Measurements from ENCODE around the gene CCNI.
A peak's percentile ranks its signal among the peaks of the same experiment; 100 is the strongest.

The CCNI gene

DNA sequence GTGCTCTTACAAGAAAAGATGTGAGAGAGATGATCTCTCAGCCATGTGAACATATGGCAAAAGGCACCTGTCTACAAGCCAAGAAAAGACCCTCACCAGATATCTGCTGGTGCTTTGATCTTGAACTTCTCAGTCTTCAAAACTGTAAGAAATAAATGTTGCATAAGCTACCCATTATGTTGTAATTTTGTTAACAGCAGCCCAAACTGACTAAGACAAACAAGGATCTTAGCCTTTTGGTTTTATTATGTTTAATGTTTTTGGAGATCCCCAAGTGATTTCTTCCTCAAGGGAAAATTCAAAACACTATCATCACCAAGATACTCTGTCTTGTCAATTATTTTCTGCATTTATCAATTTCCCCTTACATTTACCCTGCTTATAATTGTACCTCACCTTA is 21.8 kb upstream of the CCNI start:
- Histone ChIP-seq H3K4me1 (ENCODE audit: low read depth, poor library complexity, severe bottlenecking) (peaks cover 7% of the 10 kb centered on the region), H3K79me2 (ENCODE audit: insufficient read depth, low read depth) (no peaks in the 10 kb centered on the region), H2AFZ (ENCODE audit: low read depth) (no peak overlapping the region), H3K9ac (no peak overlapping the region), H3K27me3 (ENCODE audit: insufficient read depth, low read depth) (no peaks in the 10 kb centered on the region), H3K4me3 (IDR thresholded peaks at IDR 0.05; ENCODE audit: insufficient read depth, low read depth, low read length) (no peak overlapping the region), H3K36me3 (ENCODE audit: insufficient read depth) (no peaks in the 10 kb centered on the region), H3K4me2 (no peak overlapping the region), H4K20me1 (ENCODE audit: insufficient read depth) (no peaks in the 10 kb centered on the region), H3K27ac (no peak overlapping the region)
- TF ChIP-seq, protein P1, sequence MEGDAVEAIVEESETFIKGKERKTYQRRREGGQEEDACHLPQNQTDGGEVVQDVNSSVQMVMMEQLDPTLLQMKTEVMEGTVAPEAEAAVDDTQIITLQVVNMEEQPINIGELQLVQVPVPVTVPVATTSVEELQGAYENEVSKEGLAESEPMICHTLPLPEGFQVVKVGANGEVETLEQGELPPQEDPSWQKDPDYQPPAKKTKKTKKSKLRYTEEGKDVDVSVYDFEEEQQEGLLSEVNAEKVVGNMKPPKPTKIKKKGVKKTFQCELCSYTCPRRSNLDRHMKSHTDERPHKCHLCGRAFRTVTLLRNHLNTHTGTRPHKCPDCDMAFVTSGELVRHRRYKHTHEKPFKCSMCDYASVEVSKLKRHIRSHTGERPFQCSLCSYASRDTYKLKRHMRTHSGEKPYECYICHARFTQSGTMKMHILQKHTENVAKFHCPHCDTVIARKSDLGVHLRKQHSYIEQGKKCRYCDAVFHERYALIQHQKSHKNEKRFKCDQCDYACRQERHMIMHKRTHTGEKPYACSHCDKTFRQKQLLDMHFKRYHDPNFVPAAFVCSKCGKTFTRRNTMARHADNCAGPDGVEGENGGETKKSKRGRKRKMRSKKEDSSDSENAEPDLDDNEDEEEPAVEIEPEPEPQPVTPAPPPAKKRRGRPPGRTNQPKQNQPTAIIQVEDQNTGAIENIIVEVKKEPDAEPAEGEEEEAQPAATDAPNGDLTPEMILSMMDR (conservative IDR thresholded peaks at IDR 0.05; ENCODE audit: low read depth, low read length) = no peak

DNA sequence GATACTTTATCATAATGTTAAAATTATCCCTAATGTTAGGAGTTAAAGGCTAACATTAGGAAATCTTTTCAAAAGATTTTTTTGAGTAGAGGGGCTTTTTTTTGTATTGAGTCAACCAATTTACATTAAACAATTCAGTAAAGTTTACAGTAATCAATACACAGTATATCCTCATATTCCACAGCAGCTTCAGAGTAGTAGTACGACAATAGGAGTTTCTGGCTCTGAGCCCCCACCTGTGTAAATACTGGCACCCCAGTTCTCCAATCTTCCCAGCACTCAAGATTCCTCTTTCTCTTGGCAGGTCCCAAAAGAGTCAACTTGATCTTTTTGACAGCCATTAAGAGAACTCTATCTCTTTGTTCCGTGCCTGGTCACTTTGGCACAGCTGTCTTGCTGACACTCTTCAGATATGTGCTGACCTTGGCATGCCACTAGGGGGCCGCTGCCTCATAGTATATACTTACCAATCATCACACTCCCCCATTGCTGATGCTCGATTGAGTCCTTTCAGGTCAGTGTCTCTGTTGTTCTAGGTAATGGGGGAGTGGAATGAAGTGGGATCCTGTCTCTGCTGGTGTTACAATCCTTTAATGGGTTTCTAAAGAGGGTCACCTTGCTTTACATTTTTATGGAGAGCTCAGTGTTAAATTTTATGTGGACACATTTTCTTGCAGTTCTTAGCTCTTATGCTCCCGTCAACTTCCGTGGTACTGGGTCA is 19.5 kb upstream of the CCNI start:
- no peak overlapping the region for H3K4me3 ChIP-seq (IDR thresholded peaks at IDR 0.05; ENCODE audit: insufficient read depth, low read depth, low read length)
- H3K4me1 ChIP-seq (ENCODE audit: low read depth, poor library complexity, severe bottlenecking) = peaks cover 7% of the 10 kb centered on the region
- no peaks in the 10 kb centered on the region for H4K20me1 ChIP-seq (ENCODE audit: insufficient read depth)
- no peak overlapping the region for H3K27ac ChIP-seq
- no peak overlapping the region for H3K4me2 ChIP-seq
- no peaks in the 10 kb centered on the region for H3K27me3 ChIP-seq (ENCODE audit: insufficient read depth, low read depth)
- no peaks in the 10 kb centered on the region for H3K36me3 ChIP-seq (ENCODE audit: insufficient read depth)
- TF ChIP-seq, protein P1 (conservative IDR thresholded peaks at IDR 0.05; ENCODE audit: low read depth, low read length) = peak; percentile 99
- no peak overlapping the region for H3K9ac ChIP-seq
- H3K79me2 ChIP-seq (ENCODE audit: insufficient read depth, low read depth) = no peaks in the 10 kb centered on the region
- no peak overlapping the region; the same call in 1 of the 2 replicates for H2AFZ ChIP-seq (ENCODE audit: low read depth)

DNA sequence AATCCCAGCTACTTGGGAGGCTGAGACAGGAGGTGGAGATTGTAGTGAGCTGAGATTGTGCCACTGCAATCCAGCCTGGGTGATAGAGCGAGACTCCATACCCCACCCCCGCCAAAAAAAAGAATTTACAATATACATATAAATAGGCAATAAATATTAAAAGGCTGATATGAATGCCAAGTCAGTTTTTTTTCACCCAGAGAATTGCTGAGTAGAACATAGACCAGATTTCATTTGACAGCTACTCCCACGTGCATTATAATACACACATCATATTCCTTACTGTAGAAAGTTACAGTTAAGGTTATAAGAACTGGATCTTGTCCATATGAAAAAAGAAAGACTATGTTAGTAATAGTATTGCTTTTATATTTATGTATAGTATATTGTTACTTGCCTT is 18.7 kb upstream of the CCNI start:
- Histone ChIP-seq H3K4me2 (no peak overlapping the region), H3K4me3 (IDR thresholded peaks at IDR 0.05; ENCODE audit: insufficient read depth, low read depth, low read length) (no peak overlapping the region)
- TF ChIP-seq, protein P1 (conservative IDR thresholded peaks at IDR 0.05; ENCODE audit: low read depth, low read length) = no peak

DNA sequence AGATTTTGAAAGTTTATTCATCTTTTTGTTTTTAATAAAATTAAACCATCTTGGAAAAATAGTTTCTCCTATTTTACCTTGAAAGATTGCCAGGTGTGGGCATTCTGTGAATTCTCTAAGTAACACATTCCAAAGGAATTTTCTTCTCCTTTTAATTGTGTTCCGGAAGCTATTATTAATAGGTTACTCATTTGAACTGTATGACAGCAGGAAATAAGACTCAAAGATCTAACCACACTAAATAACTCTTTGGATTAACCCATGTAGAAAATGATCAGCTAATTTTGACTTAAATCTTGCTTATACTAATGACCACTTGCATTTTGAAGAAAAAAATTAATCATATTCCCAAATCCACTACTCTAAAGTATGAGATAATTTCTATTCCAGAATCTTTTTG is 17.6 kb upstream of the CCNI start:
- H3K4me2 ChIP-seq = no peak overlapping the region
- H3K9ac ChIP-seq = no peak overlapping the region
- no peak overlapping the region for H3K4me3 ChIP-seq (IDR thresholded peaks at IDR 0.05; ENCODE audit: insufficient read depth, low read depth, low read length)

More for the DNA sequence above, 18.7 kb upstream of the CCNI start:
- H3K79me2 ChIP-seq (ENCODE audit: insufficient read depth, low read depth) = no peaks in the 10 kb centered on the region
- peaks cover 7% of the 10 kb centered on the region for H3K4me1 ChIP-seq (ENCODE audit: low read depth, poor library complexity, severe bottlenecking)
- no peak overlapping the region for H3K27ac ChIP-seq
- H3K36me3 ChIP-seq (ENCODE audit: insufficient read depth) = no peaks in the 10 kb centered on the region
- H3K9ac ChIP-seq = no peak overlapping the region
- no peaks in the 10 kb centered on the region for H3K27me3 ChIP-seq (ENCODE audit: insufficient read depth, low read depth)
- H4K20me1 ChIP-seq (ENCODE audit: insufficient read depth) = no peaks in the 10 kb centered on the region
- no peak overlapping the region for H2AFZ ChIP-seq (ENCODE audit: low read depth)

More for the DNA sequence above, 17.6 kb upstream of the CCNI start:
- no peaks in the 10 kb centered on the region for H3K79me2 ChIP-seq (ENCODE audit: insufficient read depth, low read depth)
- H3K27ac ChIP-seq = no peak overlapping the region
- H3K27me3 ChIP-seq (ENCODE audit: insufficient read depth, low read depth) = no peaks in the 10 kb centered on the region
- TF ChIP-seq, protein P1 (conservative IDR thresholded peaks at IDR 0.05; ENCODE audit: low read depth, low read length) = no peak
- no peaks in the 10 kb centered on the region for H3K36me3 ChIP-seq (ENCODE audit: insufficient read depth)
- no peaks in the 10 kb centered on the region for H4K20me1 ChIP-seq (ENCODE audit: insufficient read depth)
- H3K4me1 ChIP-seq (ENCODE audit: low read depth, poor library complexity, severe bottlenecking) = peaks cover 7% of the 10 kb centered on the region
- H2AFZ ChIP-seq (ENCODE audit: low read depth) = no peak overlapping the region
